Activated T-cell treated with anti-CD3 and anti-CD28 coated beads, Interleukin-2, amount 50 U/mL, for 72 hours (primary cell): ENCODE data around the gene KANK3. TPM values are rescaled to one million over a fixed set of nuclear protein-coding genes. Genes with fewer than 3 reads are reported as not detected.
"Not testable (repeated sequence)": the region's sequence is repeated elsewhere in the genome, so short reads cannot be mapped to it uniquely, and the experiment has no call there.

Experiments
- ATAC-seq, 2 donors: fragments of 150-1000 bp; cut with Tn5 transposase; replicated peaks in 1 of 2; 2 replicates each; pipeline ENCODE4 v1.10.0; 2021; ENCODE audit warnings: moderate library complexity in 2 of 2, mild to moderate bottlenecking in 1 of 2
- DNase-seq, 2 donors: peaks; one replicate each; pipeline ENCODE4 v3.0.0; 2021 to 2022; ENCODE audit warnings: mixed read lengths in 1 of 2
- H3K27ac Mint-ChIP-seq: one replicate; pipeline ENCODE4 v1.8.0; 2022; ENCODE audit warnings: mild to moderate bottlenecking, moderate library complexity, mixed read lengths
- H3K27me3 Mint-ChIP-seq: one replicate; pipeline ENCODE4 v1.8.0; 2022; ENCODE audit warnings: low read depth, mixed read lengths
- H3K36me3 Mint-ChIP-seq, 2 donors: one replicate each; pipeline ENCODE4 v1.8.0; 2022; ENCODE audit warnings: mixed read lengths in 2 of 2, mild to moderate bottlenecking in 1 of 2; ENCODE audit not compliant: insufficient read depth in 2 of 2
- H3K4me1 Mint-ChIP-seq: one replicate; pipeline ENCODE4 v1.8.0; 2022; ENCODE audit warnings: low read depth, mixed read lengths
- H3K4me3 Mint-ChIP-seq, 2 donors: one replicate each; pipeline ENCODE4 v1.8.0; 2022; ENCODE audit warnings: mild to moderate bottlenecking in 2 of 2, mixed read lengths in 2 of 2, moderate library complexity in 2 of 2
- H3K9me3 Mint-ChIP-seq, 2 donors: one replicate each; pipeline ENCODE4 v1.8.0; 2022; ENCODE audit warnings: mixed read lengths in 2 of 2
- total RNA-seq, 2 donors: library from RNA; stranded (reverse); gene quantifications; one replicate each; pipeline ENCODE4 v1.2.3, GENCODE V29; 2022

Gene KANK3
- total RNA-seq, 2 donors from 2014 or later = 0.99 to 1.6 TPM

GRCh38 chr19:8379156-8379891 is 36.3 kb upstream of the KANK3 start:
- not testable (repeated sequence) for H3K9me3 Mint-ChIP-seq, DNase-seq, ATAC-seq, H3K27ac Mint-ChIP-seq, H3K27me3 Mint-ChIP-seq, H3K4me3 Mint-ChIP-seq, H3K4me1 Mint-ChIP-seq, H3K36me3 Mint-ChIP-seq

GRCh38 chr19:8377598-8377997 is 34.5 kb upstream of the KANK3 start:
- Mint-ChIP-seq H3K36me3 (peaks cover 0 to 3% of the 10 kb centered on the region in 2 donors), H3K9me3 (peaks cover 0 to 2% of the 10 kb centered on the region in 2 donors), H3K27ac (no peak overlapping the region), H3K27me3 (no peaks in the 10 kb centered on the region), H3K4me3 (no peak overlapping the region), H3K4me1 (peaks cover 8% of the 10 kb centered on the region)
- no peak for ATAC-seq
- no peak for DNase-seq

GRCh38 chr19:8376373-8376974 is 33.4 kb upstream of the KANK3 start:
- H3K36me3 Mint-ChIP-seq, DNase-seq, H3K27ac Mint-ChIP-seq, H3K4me3 Mint-ChIP-seq, H3K9me3 Mint-ChIP-seq, ATAC-seq, H3K4me1 Mint-ChIP-seq, H3K27me3 Mint-ChIP-seq: not testable (repeated sequence)

- H3K9me3 Mint-ChIP-seq, H3K27ac Mint-ChIP-seq, DNase-seq, H3K4me3 Mint-ChIP-seq, H3K27me3 Mint-ChIP-seq, ATAC-seq, H3K4me1 Mint-ChIP-seq, H3K36me3 Mint-ChIP-seq: not testable (repeated sequence)
These were observed 32.7 kb upstream of the KANK3 start for GRCh38 chr19:8375766-8376165.

- no peak overlapping the region for H3K27ac Mint-ChIP-seq
- H3K4me1 Mint-ChIP-seq = peaks cover 8% of the 10 kb centered on the region
- no peaks in the 10 kb centered on the region for H3K27me3 Mint-ChIP-seq
- ATAC-seq (no peak), DNase-seq (no peak)
- H3K9me3 Mint-ChIP-seq = no peaks in the 10 kb centered on the region
- no peaks in the 10 kb centered on the region for H3K36me3 Mint-ChIP-seq
- H3K4me3 Mint-ChIP-seq = no peak overlapping the region
These were observed 31.1 kb upstream of the KANK3 start for GRCh38 chr19:8373867-8374813.

- ATAC-seq = no peak
- DNase-seq = no peak
- Mint-ChIP-seq H3K27me3 (peaks cover 28% of the 10 kb centered on the region), H3K4me3 (no peak overlapping the region), H3K4me1 (peaks cover 9% of the 10 kb centered on the region), H3K36me3 (no peaks in the 10 kb centered on the region), H3K27ac (no peak overlapping the region), H3K9me3 (no peaks in the 10 kb centered on the region)
These were observed 28.1 kb upstream of the KANK3 start for GRCh38 chr19:8371011-8371804.

- no peak overlapping the region for H3K27ac Mint-ChIP-seq
- H3K27me3 Mint-ChIP-seq = peaks cover 36% of the 10 kb centered on the region
- H3K9me3 Mint-ChIP-seq = no peaks in the 10 kb centered on the region
- H3K4me3 Mint-ChIP-seq = no peak overlapping the region
- H3K36me3 Mint-ChIP-seq = no peaks in the 10 kb centered on the region
- H3K4me1 Mint-ChIP-seq = peaks cover 9% of the 10 kb centered on the region
- DNase-seq = no peak
- no peak for ATAC-seq
These were observed 27.3 kb upstream of the KANK3 start for GRCh38 chr19:8370176-8371010.

- no peak overlapping the region for H3K4me3 Mint-ChIP-seq
- no peak overlapping the region for H3K27ac Mint-ChIP-seq
- H3K36me3 Mint-ChIP-seq = peaks cover 1 to 2% of the 10 kb centered on the region in 2 donors
- DNase-seq (no peak), ATAC-seq (no peak)
- H3K4me1 Mint-ChIP-seq = peaks cover 24% of the 10 kb centered on the region
- H3K27me3 Mint-ChIP-seq = peaks cover 52% of the 10 kb centered on the region
- no peaks in the 10 kb centered on the region for H3K9me3 Mint-ChIP-seq
These were observed 24.4 kb upstream of the KANK3 start for GRCh38 chr19:8367327-8368001.

GRCh38 chr19:8366961-8367326 is 23.9 kb upstream of the KANK3 start:
- H3K9me3 Mint-ChIP-seq = no peaks in the 10 kb centered on the region
- peaks cover 1 to 2% of the 10 kb centered on the region in 2 donors for H3K36me3 Mint-ChIP-seq
- peaks cover 52% of the 10 kb centered on the region for H3K27me3 Mint-ChIP-seq
- no peak overlapping the region for H3K4me3 Mint-ChIP-seq
- H3K27ac Mint-ChIP-seq = no peak overlapping the region
- peaks cover 29% of the 10 kb centered on the region for H3K4me1 Mint-ChIP-seq
- DNase-seq (no peak), ATAC-seq (no peak)

GRCh38 chr19:8366121-8366581 is 23.1 kb upstream of the KANK3 start:
- Mint-ChIP-seq H3K4me1 (peaks cover 34% of the 10 kb centered on the region), H3K4me3 (no peak overlapping the region), H3K9me3 (no peaks in the 10 kb centered on the region), H3K27me3 (peaks cover 58% of the 10 kb centered on the region), H3K36me3 (peaks cover 1 to 2% of the 10 kb centered on the region in 2 donors), H3K27ac (no peak overlapping the region)
- DNase-seq (no peak), ATAC-seq (no peak)

GRCh38 chr19:8363803-8364771 is 21.0 kb upstream of the KANK3 start, which contains the start of gene ANGPTL4:
Gene ANGPTL4 (plus strand): TSS chr19:8364155. CDS start chr19:8364322, 167 bp downstream.
- DNase-seq = peak; percentile 69 to 78
- H3K4me3 Mint-ChIP-seq = peak within 1 kb of the TSS; percentile 88 to 98
- peaks cover 34% of the 10 kb centered on the region for H3K4me1 Mint-ChIP-seq
- no peaks in the 10 kb centered on the region for H3K9me3 Mint-ChIP-seq
- H3K27ac Mint-ChIP-seq = peak within 1 kb of the TSS; percentile 59
- peaks cover 1 to 2% of the 10 kb centered on the region in 2 donors for H3K36me3 Mint-ChIP-seq
- peak; percentile 80 to 85 for ATAC-seq
- peaks cover 58% of the 10 kb centered on the region for H3K27me3 Mint-ChIP-seq
